IPS-NIHi7 (cell line): ENCODE measurements around the gene DGKA.
"Not testable (repeated sequence)": the region's sequence is repeated elsewhere in the genome, so short reads cannot be mapped to it uniquely, and the experiment has no call there.

Source experiments
- DNase-seq: peaks from one replicate; pipeline ENCODE4 v3.0.0; 2012; ENCODE audit warnings: mixed read lengths; ENCODE audit errors: extremely low spot score

DGKA gene

GRCh38 chr12:55930771-55931316, at the start of gene DGKA:
Gene DGKA (plus strand): TSS chr12:55931162. CDS start chr12:55936504, 5,342 bp downstream.
- peak; percentile 53 for DNase-seq

GRCh38 chr12:55885113-55885512, 45.8 kb upstream of the DGKA start:
- DNase-seq: no peak

DNA sequence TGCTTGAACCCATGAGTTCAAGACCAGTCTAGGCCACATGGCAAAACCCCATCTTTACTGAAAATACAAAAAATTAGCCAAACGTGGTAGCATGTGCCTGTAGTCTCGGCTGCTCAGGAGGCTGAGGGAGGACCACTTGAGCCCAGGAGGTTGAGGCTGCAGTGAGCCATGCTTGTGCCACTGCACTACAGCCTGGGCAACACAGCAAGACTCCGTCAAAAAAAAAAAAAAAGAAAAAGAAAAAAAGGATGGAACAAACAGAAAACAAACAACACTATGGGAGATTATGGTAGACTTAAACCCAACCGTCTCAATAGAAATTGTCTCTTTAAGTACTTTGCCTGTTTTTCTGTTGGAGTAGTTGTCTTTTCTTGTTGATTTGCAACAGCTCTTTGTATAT, 39.7 kb upstream of the DGKA start:
- no peak for DNase-seq

DNA sequence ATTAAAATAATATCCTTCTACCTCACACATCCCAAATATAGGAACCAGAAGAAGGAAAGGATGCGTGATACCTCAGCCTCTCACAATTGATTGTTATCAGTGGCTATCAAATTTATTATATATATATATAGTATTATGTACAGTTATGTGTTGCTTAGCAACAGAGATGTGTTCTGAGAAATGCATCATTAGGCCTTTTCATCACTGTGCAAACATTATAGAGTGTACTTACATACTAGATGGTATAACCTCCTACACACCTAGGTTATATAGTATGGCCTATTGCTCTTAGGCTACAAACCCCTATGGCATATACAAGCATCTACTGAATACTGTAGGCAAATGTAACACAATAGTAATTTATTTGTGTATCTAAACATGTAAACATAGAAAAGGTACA, 37.2 kb upstream of the DGKA start:
- no peak for DNase-seq

DNA sequence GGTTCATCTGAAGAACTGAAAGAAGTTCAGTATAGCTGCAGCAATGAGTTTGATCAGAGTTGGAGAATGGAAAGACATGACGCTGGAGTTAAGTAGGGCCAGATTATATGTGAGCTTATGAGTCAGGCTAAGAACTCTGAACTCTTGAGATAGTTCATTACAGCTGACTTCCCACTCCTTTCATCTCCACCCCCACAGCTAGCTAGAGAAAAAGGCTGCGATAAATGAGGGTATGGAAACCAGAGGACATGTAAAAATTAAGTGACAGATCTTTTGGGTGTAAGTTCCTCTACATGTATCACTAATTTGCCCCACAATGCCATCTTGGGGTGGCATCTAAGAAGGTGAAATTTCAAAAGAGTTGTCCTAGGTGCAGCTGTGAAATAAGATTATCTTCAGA, 31.9 kb upstream of the DGKA start:
- no peak for DNase-seq

DNA sequence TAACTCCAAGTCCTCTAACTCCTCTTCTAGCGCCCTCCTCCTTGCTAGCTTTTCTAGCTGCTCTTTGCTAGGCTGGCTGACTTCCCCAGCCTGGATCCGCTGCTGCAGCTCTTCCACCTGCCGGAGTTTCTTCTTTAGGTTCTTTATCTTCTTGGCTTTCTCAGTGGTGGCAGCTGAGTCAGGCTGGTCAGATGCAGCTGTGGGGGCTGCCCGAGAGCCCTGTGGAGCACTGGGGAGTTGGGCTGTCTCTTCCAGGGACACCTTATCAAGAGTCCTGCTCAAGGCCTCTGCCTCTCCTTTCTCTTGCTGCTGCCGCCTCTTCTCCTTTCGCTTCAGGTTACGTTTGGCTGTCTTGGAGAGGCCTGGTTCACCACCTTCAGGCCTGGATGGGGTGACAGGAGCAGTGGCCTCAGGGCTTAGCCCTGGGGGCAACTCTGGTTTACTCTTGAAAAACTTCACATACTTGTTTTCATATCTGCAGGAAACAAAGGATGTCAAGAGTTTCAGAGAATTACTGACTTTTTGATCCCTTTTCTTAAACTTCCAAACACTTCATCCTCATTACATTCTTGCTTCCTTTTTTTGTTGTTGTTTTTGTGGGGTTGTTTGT, 29.0 kb upstream of the DGKA start:
- no peak for DNase-seq

DNA sequence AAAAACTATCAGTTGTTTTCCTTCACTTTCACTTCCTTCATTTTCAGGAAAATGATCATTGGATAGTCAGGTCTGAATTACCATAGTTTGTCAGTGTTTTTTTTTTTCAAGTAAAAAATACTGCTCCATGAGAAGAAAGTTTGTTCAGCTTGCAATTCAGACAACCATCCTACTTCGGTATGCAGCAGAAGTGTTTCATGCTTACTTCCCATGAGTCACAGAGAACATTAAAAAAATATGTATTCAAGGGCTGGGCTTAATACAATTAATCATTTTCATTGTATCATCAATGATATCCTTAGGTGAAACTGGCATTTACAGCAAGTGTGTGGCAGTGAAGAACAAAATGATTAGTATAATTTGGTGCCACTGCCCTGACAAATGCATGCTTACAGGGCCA, 24.9 kb upstream of the DGKA start:
- DNase-seq: no peak

DNA sequence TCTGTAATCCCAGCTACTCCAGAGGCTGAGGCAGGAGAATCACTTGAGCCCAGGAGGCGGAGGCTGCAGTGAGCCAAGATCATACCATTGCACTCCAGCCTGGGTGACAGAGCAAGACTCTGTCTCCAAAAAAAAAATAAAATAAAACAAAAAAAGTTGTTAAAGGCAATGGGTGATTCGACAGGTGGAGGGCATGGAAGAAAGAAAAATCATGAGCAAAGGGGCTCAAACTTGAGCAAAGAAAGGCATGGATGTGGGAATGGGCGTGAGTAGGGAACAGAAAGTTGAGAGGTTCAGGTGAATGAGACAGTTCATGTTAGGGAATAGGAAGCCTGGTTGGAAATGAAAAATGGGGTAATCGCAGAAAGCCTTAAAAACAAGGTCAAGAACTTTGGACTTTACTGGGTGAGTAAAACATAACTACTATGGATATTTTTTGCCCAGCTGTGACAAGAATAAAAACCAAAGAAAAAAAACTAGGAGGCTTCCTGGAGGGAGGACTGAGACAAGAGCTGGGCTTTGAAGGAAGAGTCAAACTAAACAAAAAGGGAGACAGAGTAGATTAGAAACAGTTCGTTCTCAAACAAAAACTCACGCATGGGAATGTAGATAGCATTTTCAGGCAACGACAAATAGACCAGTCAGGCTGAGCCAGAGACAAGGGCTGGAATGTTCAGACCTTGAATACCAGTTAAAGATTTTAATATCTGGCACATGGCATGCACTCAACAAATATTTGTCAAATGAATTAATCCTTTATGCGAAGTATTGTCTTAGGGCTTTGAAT, 22.0 kb upstream of the DGKA start:
- DNase-seq: no peak

GRCh38 chr12:55909513-55909884, 21.5 kb upstream of the DGKA start:
- no peak for DNase-seq

DNA sequence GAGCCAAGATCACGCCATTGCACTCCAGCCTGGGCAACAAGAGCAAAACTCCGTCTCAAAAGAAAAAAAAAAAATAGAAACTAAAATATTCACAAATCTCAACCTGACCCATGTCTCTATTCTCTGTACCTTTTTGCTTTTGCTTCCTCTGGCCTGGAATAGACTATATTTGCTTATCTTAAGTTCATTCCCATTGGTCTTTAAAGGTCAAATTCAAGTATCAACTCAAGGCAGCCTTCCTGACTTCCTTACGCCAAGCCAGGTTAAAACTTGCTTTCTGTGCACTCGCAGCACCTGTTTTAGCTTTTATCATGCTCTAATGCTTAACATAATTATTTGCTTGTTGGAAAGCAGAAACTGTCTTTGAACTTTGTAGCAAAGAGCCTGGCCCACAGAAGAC, 18.1 kb upstream of the DGKA start:
- DNase-seq: no peak

GRCh38 chr12:55915482-55915859, 15.5 kb upstream of the DGKA start:
- DNase-seq: no peak

DNA sequence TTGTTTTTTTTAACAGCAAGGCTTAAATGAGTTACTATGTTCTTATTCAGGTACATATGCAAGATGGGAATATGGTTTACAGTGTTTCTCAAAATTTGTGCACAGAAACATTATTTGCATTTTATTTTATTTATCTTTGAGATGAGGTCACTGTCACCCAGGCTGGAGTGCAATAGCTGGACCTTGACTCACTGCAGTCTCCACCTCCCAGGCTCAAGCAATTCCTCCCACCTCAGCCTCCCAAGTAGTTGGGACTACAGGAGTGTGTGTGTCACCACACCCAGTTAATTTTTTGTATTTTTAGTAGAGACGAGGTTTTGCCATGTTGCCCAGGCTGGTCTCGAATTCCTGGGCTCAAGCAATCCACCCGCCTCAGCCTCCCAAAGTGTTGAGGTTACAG, 11.9 kb upstream of the DGKA start:
- not testable (repeated sequence) for DNase-seq

DNA sequence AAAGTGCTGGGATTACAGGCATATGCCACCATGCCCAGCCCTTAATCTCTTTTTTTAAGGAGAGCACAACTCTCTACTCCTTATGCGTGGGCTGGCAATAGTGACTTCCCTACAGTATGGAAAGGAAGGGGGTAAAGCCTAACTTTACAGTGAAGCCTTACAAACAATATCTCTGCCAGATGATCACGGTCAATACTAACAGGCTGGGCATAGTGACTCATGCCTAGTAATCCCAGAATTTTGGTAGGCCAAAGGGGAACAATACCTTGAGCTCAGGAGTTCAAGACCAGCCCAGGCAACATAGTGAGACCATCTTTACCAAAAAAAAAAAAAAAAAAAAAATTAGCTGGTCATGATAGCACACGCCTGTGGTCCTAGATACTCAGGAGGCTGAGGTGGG, 8.8 kb upstream of the DGKA start:
- DNase-seq: no peak

GRCh38 chr12:55923648-55924047, 7.3 kb upstream of the DGKA start:
- DNase-seq: not testable (repeated sequence)

DNA sequence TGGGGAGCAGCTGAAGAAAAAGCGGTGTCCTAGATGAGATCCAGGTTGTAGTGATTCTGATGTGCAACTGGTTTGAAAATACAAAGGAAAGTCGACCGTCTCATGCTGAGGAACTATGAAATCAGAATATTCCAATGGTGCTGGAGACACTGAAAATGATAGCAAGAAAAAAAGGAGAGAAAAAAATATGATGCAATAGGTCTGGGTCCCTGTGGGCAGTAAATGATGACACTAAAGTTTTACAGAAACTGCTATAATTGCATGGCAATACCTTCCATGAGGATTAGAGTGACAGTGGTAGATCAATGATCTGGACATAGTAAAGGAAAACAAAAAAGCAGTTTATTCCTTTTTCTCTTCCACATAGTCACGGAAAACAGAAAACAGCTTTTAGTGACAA, 5.6 kb upstream of the DGKA start:
- no peak for DNase-seq

- no peak for DNase-seq
These were observed 4.9 kb upstream of the DGKA start for GRCh38 chr12:55925870-55926737.

- peak; percentile 93 for DNase-seq
These were observed 4.0 kb upstream of the DGKA start for GRCh38 chr12:55926738-55927587.

DNA sequence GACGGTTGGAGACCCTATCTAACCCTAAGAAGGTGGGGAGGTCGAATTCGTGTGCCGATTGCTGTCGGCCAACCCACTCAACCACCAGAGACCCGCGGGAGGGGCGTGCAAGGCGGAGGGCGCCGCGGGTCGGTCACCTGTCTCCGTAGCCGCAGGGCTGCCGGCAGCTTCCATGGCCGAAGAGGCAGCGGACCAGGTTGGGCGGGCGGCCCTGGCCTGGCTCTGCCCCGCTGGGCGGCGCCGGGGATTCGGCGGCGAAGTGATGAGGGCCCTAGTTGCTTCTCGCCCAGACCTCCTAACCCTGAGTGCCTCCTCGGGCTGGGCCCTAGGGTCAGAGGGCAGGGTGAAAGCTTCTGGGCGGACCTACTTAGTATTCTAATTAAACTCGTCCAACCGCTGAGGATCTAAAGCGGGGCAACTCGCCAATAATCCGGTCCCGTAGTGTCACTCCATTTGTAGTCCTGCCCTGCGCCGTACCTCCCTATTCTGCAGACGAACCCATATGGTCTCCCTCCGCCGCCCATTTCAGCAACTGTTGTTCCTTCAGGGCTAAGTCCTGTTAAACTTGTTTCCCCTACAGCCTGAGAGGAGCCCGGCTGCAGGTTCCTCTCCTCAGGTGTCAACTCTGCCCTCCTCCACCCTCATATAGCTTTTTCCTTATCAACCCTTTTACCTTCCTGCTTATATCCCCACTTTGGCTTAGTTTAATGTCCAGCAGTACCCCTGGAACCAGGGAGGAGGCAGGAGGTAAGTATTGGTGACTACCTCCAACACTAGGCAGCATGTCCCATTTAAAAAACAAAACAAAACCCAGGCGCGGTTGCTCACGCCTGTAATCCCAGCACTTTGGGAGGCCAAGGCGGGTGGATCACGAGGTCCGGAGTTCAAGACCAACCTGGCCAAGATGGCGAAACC, 3.1 kb upstream of the DGKA start, which contains the start of gene PYM1:
TSS of gene PYM1 (minus strand) at position 307 of the 915 bp plus-strand sequence. CDS start at position 174, 133 bp downstream.
- peak; percentile 84 for DNase-seq

DNA sequence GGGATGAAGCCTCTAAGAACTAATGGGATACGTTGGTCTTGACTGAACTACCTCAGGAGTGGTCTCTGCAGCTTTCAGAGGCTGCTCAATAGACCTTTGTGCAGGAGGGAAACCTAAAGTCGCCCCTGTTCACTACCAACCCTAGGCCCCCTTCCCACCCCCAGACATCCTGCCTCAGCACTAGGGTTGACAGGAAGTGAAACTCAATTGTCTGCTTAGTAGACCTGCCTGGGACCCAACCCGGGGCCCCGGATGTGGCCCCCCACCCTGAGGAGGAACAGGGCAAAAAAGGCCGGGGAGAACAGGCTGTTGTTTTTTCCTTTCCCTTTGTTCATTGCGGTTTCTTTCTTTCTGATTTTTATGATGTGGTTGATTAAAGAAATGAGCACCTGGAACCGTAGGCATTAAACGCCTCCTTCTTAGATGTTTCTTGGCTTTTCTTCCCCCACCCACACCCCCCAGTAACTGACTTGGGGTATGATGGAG, 1.6 kb upstream of the DGKA start:
- no peak for DNase-seq

DNA sequence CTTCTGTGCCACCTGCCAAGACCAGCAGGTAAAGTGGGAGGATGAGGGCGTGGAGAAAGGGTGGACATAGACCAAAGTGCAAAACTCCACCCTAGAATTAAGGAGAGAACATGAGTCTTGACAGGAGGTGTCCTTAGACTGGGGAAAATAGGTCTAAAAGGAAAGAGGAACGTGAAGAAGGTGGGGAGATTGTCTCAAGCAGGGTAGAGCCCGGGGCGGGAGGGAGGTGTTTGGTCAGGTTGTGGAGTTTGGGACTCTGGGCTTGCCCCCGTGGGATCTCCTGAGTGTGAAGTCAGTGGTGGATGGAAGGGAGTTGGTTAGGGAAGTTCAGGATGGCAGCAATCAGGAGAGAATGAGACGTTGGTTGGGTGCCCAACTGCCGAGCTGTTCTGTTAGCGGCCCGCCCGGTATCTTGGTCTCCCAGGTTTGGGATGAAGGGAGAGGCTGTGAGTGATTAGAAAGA, 386 bp downstream of the DGKA start:
- no peak for DNase-seq
